Tibial nerve (tissue), 4 donors: ENCODE data around the gene TEX28. TPM values are rescaled to one million over a fixed set of nuclear protein-coding genes. Genes with fewer than 3 reads are reported as not detected.

ENCODE experiments used
- DNase-seq, 2 donors: peaks; one replicate each; pipeline ENCODE4 v3.0.0-alpha.2; 2019; ENCODE audit warnings: low spot score in 2 of 2
- H3K27ac ChIP-seq, 4 donors: fragments of 200-600 bp; sonication (generic) in 3 of 4; one replicate each; pipeline ENCODE4 v1.5.1; 2017 to 2019; ENCODE audit warnings: mild to moderate bottlenecking in 1 of 4
- H3K27me3 ChIP-seq, 2 donors: fragments of 200-600 bp; sonication (generic) in 1 of 2; one replicate each; pipeline versions ENCODE4 v1.5.1 to v1.6.0; 2017 to 2019
- H3K36me3 ChIP-seq, 3 donors: fragments of 200-600 bp; sonication (generic); one replicate each; pipeline ENCODE4 v1.5.1; 2018 to 2019
- H3K4me1 ChIP-seq, 4 donors: fragments of 200-600 bp; sonication (generic) in 3 of 4; one replicate each; pipeline ENCODE4 v1.5.1; 2017 to 2019
- H3K4me3 ChIP-seq, 4 donors: fragments of 200-600 bp; sonication (generic) in 3 of 4; one replicate each; pipeline ENCODE4 v1.5.1; 2017 to 2019; ENCODE audit warnings: mild to moderate bottlenecking in 1 of 4, moderate library complexity in 1 of 4
- H3K9me3 ChIP-seq, 4 donors: fragments of 200-600 bp; sonication (generic) in 3 of 4; one replicate each; pipeline ENCODE4 v1.5.1; 2017 to 2019
- CTCF ChIP-seq, 5 experiments: fragments of 200-600 bp in 3 of 5; fragments of 450-650 bp in 2 of 5; sonication (generic) in 3 of 5; IDR thresholded peaks; one replicate each; pipeline ENCODE4 v1.5.1; 2016 to 2019; ENCODE audit warnings: antibody characterized with exemption in 5 of 5, mild to moderate bottlenecking in 3 of 5, moderate library complexity in 2 of 5
- EP300 ChIP-seq, 2 donors: sonication (generic); formaldehyde crosslinking; IDR thresholded peaks; one replicate each; pipeline ENCODE4 v1.6.1; 2017; ENCODE audit warnings: antibody characterized with exemption in 2 of 2, mild to moderate bottlenecking in 1 of 2
- POLR2A ChIP-seq, 2 donors: fragments of 450-650 bp; IDR thresholded peaks; one replicate each; pipeline ENCODE4 v1.6.1; 2017; ENCODE audit warnings: antibody characterized with exemption in 2 of 2, mild to moderate bottlenecking in 2 of 2, moderate library complexity in 2 of 2
- WGBS, 2 donors: methylation state at CpG; one replicate each; pipeline ENCODE4 v1.1.5; 2018; 5-methylcytosine and 5-hydroxymethylcytosine counted together
- total RNA-seq, 4 donors: library from RNA; depleted of rRNA; stranded (reverse); fragments of >200 nt; gene quantifications; one replicate each; pipeline ENCODE4 v1.1.0, GENCODE V29; 2016

TEX28 gene
- total RNA-seq, 4 donors from 2014 or later, result not detected

- H3K36me3 ChIP-seq, result no peaks in the 10 kb centered on the region
- no peak overlapping the region for H3K27ac ChIP-seq
- no peaks in the 10 kb centered on the region for H3K9me3 ChIP-seq
- TF ChIP-seq EP300 (IDR thresholded peaks at IDR 0.05) (no peak), CTCF (IDR thresholded peaks at IDR 0.05) (no peak), POLR2A (IDR thresholded peaks at IDR 0.05) (no peak)
- H3K4me3 ChIP-seq, result no peak overlapping the region
- peaks cover 0 to 20% (median 0%) of the 10 kb centered on the region in 4 donors for H3K4me1 ChIP-seq
- peaks cover 0 to under 1% of the 10 kb centered on the region in 2 donors for H3K27me3 ChIP-seq
- no peak for DNase-seq
- 53 to 66% methylated on average over 8 of the region's 8 CpGs for WGBS, 2 donors
Observed at GRCh38 chrX:154325541-154325940, 30.6 kb upstream of the TEX28 start.

DNA sequence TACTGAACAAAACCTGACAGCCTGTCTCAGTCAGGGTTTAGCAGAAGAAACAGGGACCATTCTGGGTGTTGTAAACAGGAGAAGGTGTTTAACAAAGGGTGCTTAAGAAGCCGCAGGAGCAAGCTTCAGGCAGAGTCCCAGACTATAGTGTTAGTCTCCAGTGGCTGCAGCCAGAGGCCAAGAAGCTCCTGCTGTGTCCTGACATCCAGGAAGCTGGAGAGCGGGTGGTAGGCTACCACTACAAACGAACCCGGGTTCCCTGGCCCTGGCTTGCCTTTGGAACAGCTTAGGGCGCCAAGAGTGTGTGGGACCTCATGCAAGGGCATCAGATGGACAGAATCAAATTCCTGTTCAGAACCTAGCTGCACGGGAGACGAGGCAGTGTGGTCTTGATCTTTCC lies 28.6 kb upstream of the TEX28 start:
- peaks cover 0 to 4% of the 10 kb centered on the region in 2 donors for H3K27me3 ChIP-seq
- TF ChIP-seq CTCF (IDR thresholded peaks at IDR 0.05) (no peak), POLR2A (IDR thresholded peaks at IDR 0.05) (no peak), EP300 (IDR thresholded peaks at IDR 0.05) (no peak)
- H3K4me1 ChIP-seq, result peaks cover 0 to 20% (median 0%) of the 10 kb centered on the region in 4 donors
- H3K9me3 ChIP-seq, result no peaks in the 10 kb centered on the region
- no peak for DNase-seq
- no peak overlapping the region for H3K27ac ChIP-seq
- H3K36me3 ChIP-seq, result no peaks in the 10 kb centered on the region
- 65 to 76% methylated on average over 7 of the region's 7 CpGs for WGBS, 2 donors
- no peak overlapping the region for H3K4me3 ChIP-seq

DNA sequence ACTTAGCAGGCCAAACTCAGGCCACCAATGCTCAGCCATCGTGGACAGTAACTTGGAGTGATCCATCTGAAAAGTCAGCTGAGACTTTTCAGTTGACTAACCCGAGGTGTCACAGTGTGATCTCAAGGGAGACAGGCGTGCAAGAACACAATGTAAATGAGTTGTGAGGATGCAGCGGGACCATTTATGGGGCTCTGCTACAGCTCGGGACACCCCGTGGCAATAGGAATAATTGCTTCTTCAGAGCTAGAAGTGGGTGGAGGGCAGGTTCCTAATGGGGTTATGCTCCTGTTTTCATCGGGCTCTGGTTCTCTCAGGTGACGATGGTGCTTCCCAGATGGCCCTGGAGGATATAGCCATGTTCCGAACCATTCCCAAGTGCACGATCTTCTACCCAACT lies 28.0 kb upstream of the TEX28 start:
- no peak overlapping the region for H3K4me3 ChIP-seq
- WGBS, 2 donors, result 69 to 80% methylated on average over 10 of the region's 10 CpGs
- H3K4me1 ChIP-seq, result peaks cover 0 to 19% (median 0%) of the 10 kb centered on the region in 4 donors
- H3K36me3 ChIP-seq, result no peaks in the 10 kb centered on the region
- H3K27me3 ChIP-seq, result peaks cover 0 to 4% of the 10 kb centered on the region in 2 donors
- H3K27ac ChIP-seq, result no peak overlapping the region
- TF ChIP-seq EP300 (IDR thresholded peaks at IDR 0.05), result no peak
- no peak for TF ChIP-seq POLR2A (IDR thresholded peaks at IDR 0.05)
- no peak for DNase-seq
- no peaks in the 10 kb centered on the region for H3K9me3 ChIP-seq

- DNase-seq, result no peak
- peaks cover 0 to 4% of the 10 kb centered on the region in 2 donors for H3K27me3 ChIP-seq
Observed at GRCh38 chrX:154321594-154321993, 26.7 kb upstream of the TEX28 start.

DNA sequence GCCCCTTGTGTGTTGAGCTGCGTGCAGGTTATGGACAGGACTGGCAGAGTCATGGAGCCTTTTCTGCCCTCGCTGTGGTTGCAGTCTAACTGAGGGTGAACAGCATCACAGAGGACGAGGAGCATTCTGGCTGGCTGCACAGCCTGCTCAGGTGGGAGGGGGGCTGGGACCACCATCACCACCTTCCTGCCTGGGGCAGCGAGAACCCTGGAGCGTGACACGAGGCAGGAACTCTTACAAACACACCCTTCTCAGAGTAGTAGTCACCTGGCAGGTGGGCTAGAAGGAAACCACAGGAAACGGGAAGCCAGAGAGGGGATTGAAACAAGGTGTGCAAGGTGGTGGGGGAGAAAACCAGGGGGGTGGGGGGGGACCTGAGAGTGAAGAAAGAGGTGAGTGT lies 26.2 kb upstream of the TEX28 start:
- Histone ChIP-seq H3K4me3 (no peak overlapping the region), H3K4me1 (peaks cover 0 to 1% (median 0%) of the 10 kb centered on the region in 4 donors), H3K27ac (no peak overlapping the region), H3K9me3 (no peaks in the 10 kb centered on the region), H3K27me3 (peaks cover 0 to 4% of the 10 kb centered on the region in 2 donors), H3K36me3 (no peaks in the 10 kb centered on the region)
- WGBS, 2 donors, result 83 to 85% methylated on average over 3 to 7 of the region's 7 CpGs
- TF ChIP-seq POLR2A (IDR thresholded peaks at IDR 0.05), result no peak
- no peak for DNase-seq

More at GRCh38 chrX:154321594-154321993, 26.7 kb upstream of the TEX28 start:
- TF ChIP-seq EP300 (IDR thresholded peaks at IDR 0.05) (no peak), CTCF (IDR thresholded peaks at IDR 0.05) (no peak), POLR2A (IDR thresholded peaks at IDR 0.05) (no peak)
- peaks cover 0 to 6% (median 0%) of the 10 kb centered on the region in 4 donors for H3K4me1 ChIP-seq
- H3K9me3 ChIP-seq, result no peaks in the 10 kb centered on the region
- WGBS, 2 donors, result 63 to 72% methylated on average over 10 of the region's 10 CpGs
- no peaks in the 10 kb centered on the region for H3K36me3 ChIP-seq
- no peak overlapping the region for H3K27ac ChIP-seq
- no peak overlapping the region for H3K4me3 ChIP-seq

- WGBS, 2 donors, result 89 to 97% methylated on average over 9 to 11 of the region's 11 CpGs
- Histone ChIP-seq H3K27ac (no peak overlapping the region), H3K9me3 (no peaks in the 10 kb centered on the region), H3K36me3 (no peaks in the 10 kb centered on the region), H3K27me3 (peaks cover 0 to 4% of the 10 kb centered on the region in 2 donors), H3K4me1 (no peaks in the 10 kb centered on the region), H3K4me3 (no peak overlapping the region)
- DNase-seq, result no peak
- TF ChIP-seq POLR2A (IDR thresholded peaks at IDR 0.05) (no peak), EP300 (IDR thresholded peaks at IDR 0.05) (no peak)
Observed at GRCh38 chrX:154320406-154320805, 25.5 kb upstream of the TEX28 start.
